HCT116 (cell line): ENCODE results near the gene TRHDE. TPM values are rescaled to one million over a fixed set of nuclear protein-coding genes. Genes with fewer than 3 reads are reported as not detected.

Experiments
- ATAC-seq: fragments of 200-7000 bp; cut with Tn5 transposase; 2 replicates; pipeline ENCODE4 v1.9.1; 2020; ENCODE audit warnings: mild to moderate bottlenecking, moderate library complexity
- BruUV-seq: library from RNA; stranded (reverse); fragments of 400-500 nt; replicated peaks from 2 replicates; lab custom pipeline; 2021; lab: Mats Ljungman, UMichigan
- CTCF ChIA-PET: fragments of 300-600 bp; sonication (Branson Sonifier 250); formaldehyde crosslinking; loops from one replicate; lab custom pipeline; 2021; ENCODE audit warnings: antibody characterized with exemption; lab: Charles Lee
- POLR2A ChIA-PET: fragments of 300-600, 350-600 bp; sonication (Branson Sonifier 250); formaldehyde crosslinking; loops from one replicate; lab custom pipeline; 2021; ENCODE audit warnings: antibody characterized with exemption; lab: Charles Lee
- RAD21 ChIA-PET, 2 experiments: fragments of 300-600 bp; sonication (Branson Sonifier 250); formaldehyde crosslinking; loops; one replicate each; lab custom pipeline; 2023; ENCODE audit warnings: low total read pairs in 2 of 2; ENCODE audit not compliant: uncharacterized antibody in 2 of 2, unreplicated experiment in 2 of 2, low non-redundant PET in 1 of 2; lab: Charles Lee
- DNase-seq: peaks from one replicate; pipeline ENCODE4 v3.0.0-alpha.2; 2010; ENCODE audit warnings: low read depth, low spot score
- H2AFZ ChIP-seq: fragments of 200-600 bp; shearing (Covaris generic), sonication (generic); 2 replicates; pipeline ENCODE4 v1.6.1; 2017; ENCODE audit warnings: low read depth, mixed run types, mixed read lengths, antibody characterized with exemption, low read length; ENCODE audit not compliant: poor library complexity, severe bottlenecking
- H3K27ac ChIP-seq: 2 replicates; pipeline ENCODE4 v1.5.1; 2012; ENCODE audit warnings: low read depth, low read length
- H3K27me3 ChIP-seq: fragments of 200-600 bp; sonication (generic); 2 replicates; pipeline ENCODE4 v1.6.1; 2016; ENCODE audit warnings: mixed run types, low read length, mixed read lengths; ENCODE audit not compliant: insufficient read depth
- H3K36me3 ChIP-seq, 2 experiments: fragments of 200-500 bp in 1 of 2; fragments of 200-600 bp in 1 of 2; sonication (Bioruptor generic) in 1 of 2; sonication (generic) in 1 of 2; 2 replicates each; pipeline versions ENCODE4 v1.5.1 to v1.6.1; 2014 to 2016; ENCODE audit warnings: low read length in 2 of 2, inconsistent platforms in 1 of 2, mixed read lengths in 1 of 2, mixed run types in 1 of 2; ENCODE audit not compliant: insufficient read depth in 2 of 2, control insufficient read depth in 1 of 2
- H3K4me1 ChIP-seq, 2 experiments: fragments of 200-600 bp in 1 of 2; sonication (generic) in 1 of 2; 2 replicates each; pipeline versions ENCODE4 v1.5.1 to v1.6.1; 2012 to 2017; ENCODE audit warnings: low read length in 2 of 2, inconsistent platforms in 1 of 2, mild to moderate bottlenecking in 1 of 2, mixed read lengths in 1 of 2, mixed run types in 1 of 2, moderate library complexity in 1 of 2; ENCODE audit not compliant: insufficient read depth in 2 of 2, control insufficient read depth in 1 of 2
- H3K4me2 ChIP-seq: fragments of 200-600 bp; sonication (generic); 2 replicates; pipeline ENCODE4 v1.6.1; 2017; ENCODE audit warnings: mixed run types, low read length, mixed read lengths
- H3K4me3 ChIP-seq, 2 experiments: fragments of 200-600 bp in 1 of 2; sonication (generic) in 1 of 2; replicated peaks in 1 of 2; 2 replicates each; pipeline ENCODE4 v1.5.1; 2011 to 2016; ENCODE audit warnings: low read length in 2 of 2, control low read depth in 1 of 2, low read depth in 1 of 2, mild to moderate bottlenecking in 1 of 2, mixed read lengths in 1 of 2, mixed run types in 1 of 2
- H3K79me2 ChIP-seq: fragments of 200-600 bp; sonication (generic); 2 replicates; pipeline ENCODE4 v1.6.1; 2017; ENCODE audit warnings: mild to moderate bottlenecking, mixed run types, low read length, moderate library complexity, mixed read lengths; ENCODE audit not compliant: insufficient read depth
- H3K9ac ChIP-seq: fragments of 200-600 bp; sonication (generic); 2 replicates; pipeline ENCODE4 v1.6.1; 2016; ENCODE audit warnings: low read length, mixed read lengths
- H3K9me2 ChIP-seq: fragments of 200-600 bp; sonication (generic), shearing (Covaris generic); 2 replicates; pipeline ENCODE4 v1.6.1; 2017; ENCODE audit warnings: mixed run types, mild to moderate bottlenecking, moderate library complexity; ENCODE audit not compliant: insufficient read depth
- H3K9me3 ChIP-seq, 2 experiments: fragments of 200-500 bp in 1 of 2; fragments of 200-600 bp in 1 of 2; sonication (Bioruptor generic) in 1 of 2; sonication (generic) in 1 of 2; 2 replicates each; pipeline ENCODE4 v1.6.1; 2014 to 2017; ENCODE audit warnings: low read length in 2 of 2, mixed read lengths in 2 of 2, inconsistent platforms in 1 of 2, low read depth in 1 of 2, mild to moderate bottlenecking in 1 of 2, mixed run types in 1 of 2, moderate library complexity in 1 of 2; ENCODE audit not compliant: control insufficient read depth in 1 of 2, insufficient read depth in 1 of 2
- H4K20me1 ChIP-seq: fragments of 200-600 bp; sonication (generic), shearing (Covaris generic); 2 replicates; pipeline ENCODE4 v1.6.1; 2017; ENCODE audit warnings: mixed run types, mild to moderate bottlenecking, moderate library complexity; ENCODE audit not compliant: insufficient read depth
- CBX3 ChIP-seq: IDR thresholded peaks from 2 replicates; pipeline ENCODE4 v1.6.1; 2012; ENCODE audit warnings: low read depth
- EGR1 ChIP-seq: IDR thresholded peaks from 2 replicates; pipeline ENCODE4 v1.6.1; 2012; ENCODE audit warnings: low read depth
- ELF1 ChIP-seq: IDR thresholded peaks from 2 replicates; pipeline ENCODE4 v1.6.1; 2012; ENCODE audit warnings: low read depth, borderline replicate concordance
- EZH2 ChIP-seq: fragments of 200-600 bp; sonication (generic); IDR thresholded peaks from 2 replicates; pipeline ENCODE4 v1.6.1; 2017; ENCODE audit warnings: antibody characterized with exemption, mixed run types
- FOSL1 ChIP-seq: IDR thresholded peaks from 2 replicates; pipeline ENCODE4 v1.6.1; 2012; ENCODE audit warnings: low read depth
- JUND ChIP-seq: IDR thresholded peaks from 2 replicates; pipeline ENCODE4 v1.6.1; 2012
- POLR2AphosphoS5 ChIP-seq: IDR thresholded peaks from 2 replicates; pipeline ENCODE4 v1.6.1; 2011; ENCODE audit warnings: mild to moderate bottlenecking, low read depth, low read length, moderate library complexity
- RAD21 ChIP-seq: IDR thresholded peaks from 2 replicates; pipeline ENCODE4 v1.6.1; 2012; ENCODE audit warnings: low read depth, mild to moderate bottlenecking
- SIN3A ChIP-seq: IDR thresholded peaks from 2 replicates; pipeline ENCODE4 v1.6.1; 2012; ENCODE audit warnings: low read depth
- SP1 ChIP-seq: IDR thresholded peaks from 2 replicates; pipeline ENCODE4 v1.6.1; 2012; ENCODE audit warnings: low read depth
- TCF7L2 ChIP-seq: IDR thresholded peaks from 2 replicates; pipeline ENCODE4 v1.7.0; 2011; ENCODE audit warnings: borderline replicate concordance, inconsistent platforms; ENCODE audit not compliant: insufficient read depth, insufficient read length; ENCODE audit errors: extremely low read depth
- YY1 ChIP-seq: IDR thresholded peaks from 2 replicates; pipeline ENCODE4 v1.6.1; 2011; ENCODE audit warnings: low read length, low read depth, moderate library complexity, mild to moderate bottlenecking; ENCODE audit not compliant: insufficient replicate concordance; ENCODE audit errors: extremely low read depth
- ZFX ChIP-seq: fragments of 450-650 bp; IDR thresholded peaks from 2 replicates; pipeline ENCODE4 v1.6.1; 2017
- ZNF274 ChIP-seq: fragments of 200-500 bp; sonication (Bioruptor generic); IDR thresholded peaks from 2 replicates; pipeline ENCODE4 v1.6.1; 2014; ENCODE audit warnings: mild to moderate bottlenecking, low read depth, low read length, inconsistent platforms
- intact Hi-C: fragments of 100-400 bp; cut with micrococcal nuclease; formaldehyde crosslinking; loops from 2 replicates; pipeline ENCODE4 v1.10.0; 2022
- total RNA-seq: library from RNA; stranded (reverse); gene quantifications from one replicate; pipeline ENCODE4 v1.2.1, GENCODE V29; 2021; ENCODE audit not compliant: unreplicated experiment
- TF ChIP-seq, protein P1 (sequence below): IDR thresholded peaks from 2 replicates; pipeline ENCODE4 v1.6.1; 2012; ENCODE audit warnings: low read depth
- TF ChIP-seq, protein P2 (sequence below): IDR thresholded peaks from 2 replicates; pipeline ENCODE4 v1.6.1; 2011; ENCODE audit warnings: mild to moderate bottlenecking, low read length, moderate library complexity; ENCODE audit not compliant: insufficient replicate concordance; ENCODE audit errors: extremely low read depth
- TF ChIP-seq, protein P3 (sequence below): IDR thresholded peaks from 2 replicates; pipeline ENCODE4 v1.6.1; 2012

The TRHDE gene
- total RNA-seq, 1 experiment from 2014 or later, result 2.9 TPM

DNA sequence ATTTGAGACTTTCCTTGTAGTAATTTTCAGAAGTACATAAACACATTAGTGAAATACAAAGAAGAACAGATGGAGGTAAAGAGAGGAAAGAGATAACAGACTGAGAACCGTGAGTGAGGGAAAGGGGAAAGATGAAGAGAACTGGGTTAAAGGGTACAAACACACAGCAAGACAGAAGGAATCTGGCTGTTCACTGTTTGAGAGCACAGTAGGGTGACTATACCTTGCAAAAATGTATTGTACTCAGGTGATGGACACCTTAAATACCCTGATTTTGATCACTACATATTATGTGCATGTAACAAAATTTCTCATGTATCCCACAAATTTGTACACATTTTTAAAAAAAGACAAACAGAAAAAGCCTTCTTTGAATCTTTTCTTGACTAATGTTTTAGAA lies 2.7 kb upstream of the TRHDE start:
- ChIA-PET RAD21 (no interaction called here), CTCF (no interaction called here), POLR2A (no interaction called here)
- Histone ChIP-seq H3K9ac (no peak overlapping the region), H2AFZ (no peak overlapping the region), H3K27ac (no peak overlapping the region), H4K20me1 (no peaks in the 10 kb centered on the region), H3K4me1 (peaks cover 0 to 15% of the 10 kb centered on the region in 2 experiments; a peak in 1 of 4 replicates), H3K36me3 (no peaks in the 10 kb centered on the region), H3K4me3 (no peak overlapping the region), H3K4me2 (no peak overlapping the region), H3K79me2 (no peaks in the 10 kb centered on the region), H3K9me2 (no peaks in the 10 kb centered on the region), H3K9me3 (no peaks in the 10 kb centered on the region), H3K27me3 (no peaks in the 10 kb centered on the region)
- ATAC-seq (no peak), DNase-seq (no peak)
- intact Hi-C loops, result no loop called here
- TF ChIP-seq SIN3A (no peak), FOSL1 (no peak), RAD21 (no peak), TCF7L2 (no peak), EZH2 (no peak), SP1 (no peak), YY1 (no peak), JUND (no peak), ELF1 (no peak), CBX3 (no peak), ZNF274 (no peak), ZFX (no peak), POLR2AphosphoS5 (no peak), EGR1 (no peak)
- TF ChIP-seq, protein P1, sequence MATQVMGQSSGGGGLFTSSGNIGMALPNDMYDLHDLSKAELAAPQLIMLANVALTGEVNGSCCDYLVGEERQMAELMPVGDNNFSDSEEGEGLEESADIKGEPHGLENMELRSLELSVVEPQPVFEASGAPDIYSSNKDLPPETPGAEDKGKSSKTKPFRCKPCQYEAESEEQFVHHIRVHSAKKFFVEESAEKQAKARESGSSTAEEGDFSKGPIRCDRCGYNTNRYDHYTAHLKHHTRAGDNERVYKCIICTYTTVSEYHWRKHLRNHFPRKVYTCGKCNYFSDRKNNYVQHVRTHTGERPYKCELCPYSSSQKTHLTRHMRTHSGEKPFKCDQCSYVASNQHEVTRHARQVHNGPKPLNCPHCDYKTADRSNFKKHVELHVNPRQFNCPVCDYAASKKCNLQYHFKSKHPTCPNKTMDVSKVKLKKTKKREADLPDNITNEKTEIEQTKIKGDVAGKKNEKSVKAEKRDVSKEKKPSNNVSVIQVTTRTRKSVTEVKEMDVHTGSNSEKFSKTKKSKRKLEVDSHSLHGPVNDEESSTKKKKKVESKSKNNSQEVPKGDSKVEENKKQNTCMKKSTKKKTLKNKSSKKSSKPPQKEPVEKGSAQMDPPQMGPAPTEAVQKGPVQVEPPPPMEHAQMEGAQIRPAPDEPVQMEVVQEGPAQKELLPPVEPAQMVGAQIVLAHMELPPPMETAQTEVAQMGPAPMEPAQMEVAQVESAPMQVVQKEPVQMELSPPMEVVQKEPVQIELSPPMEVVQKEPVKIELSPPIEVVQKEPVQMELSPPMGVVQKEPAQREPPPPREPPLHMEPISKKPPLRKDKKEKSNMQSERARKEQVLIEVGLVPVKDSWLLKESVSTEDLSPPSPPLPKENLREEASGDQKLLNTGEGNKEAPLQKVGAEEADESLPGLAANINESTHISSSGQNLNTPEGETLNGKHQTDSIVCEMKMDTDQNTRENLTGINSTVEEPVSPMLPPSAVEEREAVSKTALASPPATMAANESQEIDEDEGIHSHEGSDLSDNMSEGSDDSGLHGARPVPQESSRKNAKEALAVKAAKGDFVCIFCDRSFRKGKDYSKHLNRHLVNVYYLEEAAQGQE, result no peak
- TF ChIP-seq, protein P2, sequence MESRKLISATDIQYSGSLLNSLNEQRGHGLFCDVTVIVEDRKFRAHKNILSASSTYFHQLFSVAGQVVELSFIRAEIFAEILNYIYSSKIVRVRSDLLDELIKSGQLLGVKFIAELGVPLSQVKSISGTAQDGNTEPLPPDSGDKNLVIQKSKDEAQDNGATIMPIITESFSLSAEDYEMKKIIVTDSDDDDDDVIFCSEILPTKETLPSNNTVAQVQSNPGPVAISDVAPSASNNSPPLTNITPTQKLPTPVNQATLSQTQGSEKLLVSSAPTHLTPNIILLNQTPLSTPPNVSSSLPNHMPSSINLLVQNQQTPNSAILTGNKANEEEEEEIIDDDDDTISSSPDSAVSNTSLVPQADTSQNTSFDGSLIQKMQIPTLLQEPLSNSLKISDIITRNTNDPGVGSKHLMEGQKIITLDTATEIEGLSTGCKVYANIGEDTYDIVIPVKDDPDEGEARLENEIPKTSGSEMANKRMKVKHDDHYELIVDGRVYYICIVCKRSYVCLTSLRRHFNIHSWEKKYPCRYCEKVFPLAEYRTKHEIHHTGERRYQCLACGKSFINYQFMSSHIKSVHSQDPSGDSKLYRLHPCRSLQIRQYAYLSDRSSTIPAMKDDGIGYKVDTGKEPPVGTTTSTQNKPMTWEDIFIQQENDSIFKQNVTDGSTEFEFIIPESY, result no peak
- TF ChIP-seq, protein P3, sequence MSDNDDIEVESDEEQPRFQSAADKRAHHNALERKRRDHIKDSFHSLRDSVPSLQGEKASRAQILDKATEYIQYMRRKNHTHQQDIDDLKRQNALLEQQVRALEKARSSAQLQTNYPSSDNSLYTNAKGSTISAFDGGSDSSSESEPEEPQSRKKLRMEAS, result no peak
- no TSS peak for BruUV-seq
